ENCODE measurements around the gene TMEM130. TPM values are rescaled to one million over a fixed set of nuclear protein-coding genes. Genes with fewer than 3 reads are reported as not detected.

Gene TMEM130
- total RNA-seq, 2 experiments from 2014 or later = 0.39 TPM; not detected in 1

- Histone ChIP-seq H3K4me1 (ENCODE audit: insufficient read depth, low read length) (no peaks in the 10 kb centered on the region), H3K27ac (ENCODE audit: low read depth in 1 of 2, low read length in 2 of 2) (no peak overlapping the region), H3K27me3 (ENCODE audit: control insufficient read depth in 1 of 2, insufficient read depth in 2 of 2, low read length in 2 of 2) (no peaks in the 10 kb centered on the region), H3K36me3 (ENCODE audit: insufficient read depth, low read length) (peaks cover 86% of the 10 kb centered on the region), H3K9me3 (ENCODE audit: control insufficient read depth in 1 of 2, insufficient read depth in 1 of 2, low read length in 2 of 2) (no peaks in the 10 kb centered on the region), H3K4me3 (ENCODE audit: low read length) (no peak overlapping the region)
- intact Hi-C loops (cut with DNase I, micrococcal nuclease) = no loop called here
- CTCF ChIA-PET = no interaction called here
- H3K36me3 Mint-ChIP-seq (ENCODE audit: low read depth) = peaks cover 93% of the 10 kb centered on the region
- no peaks in the 10 kb centered on the region for H3K4me1 Mint-ChIP-seq (ENCODE audit: low read depth)
- no peak for ATAC-seq (ENCODE audit: poor library complexity)
- DNase-seq = no peak
- no peak overlapping the region for H3K4me3 Mint-ChIP-seq
- H3K9me3 Mint-ChIP-seq = no peaks in the 10 kb centered on the region
- H3K27ac Mint-ChIP-seq = no peak overlapping the region
- TF ChIP-seq, protein P1, sequence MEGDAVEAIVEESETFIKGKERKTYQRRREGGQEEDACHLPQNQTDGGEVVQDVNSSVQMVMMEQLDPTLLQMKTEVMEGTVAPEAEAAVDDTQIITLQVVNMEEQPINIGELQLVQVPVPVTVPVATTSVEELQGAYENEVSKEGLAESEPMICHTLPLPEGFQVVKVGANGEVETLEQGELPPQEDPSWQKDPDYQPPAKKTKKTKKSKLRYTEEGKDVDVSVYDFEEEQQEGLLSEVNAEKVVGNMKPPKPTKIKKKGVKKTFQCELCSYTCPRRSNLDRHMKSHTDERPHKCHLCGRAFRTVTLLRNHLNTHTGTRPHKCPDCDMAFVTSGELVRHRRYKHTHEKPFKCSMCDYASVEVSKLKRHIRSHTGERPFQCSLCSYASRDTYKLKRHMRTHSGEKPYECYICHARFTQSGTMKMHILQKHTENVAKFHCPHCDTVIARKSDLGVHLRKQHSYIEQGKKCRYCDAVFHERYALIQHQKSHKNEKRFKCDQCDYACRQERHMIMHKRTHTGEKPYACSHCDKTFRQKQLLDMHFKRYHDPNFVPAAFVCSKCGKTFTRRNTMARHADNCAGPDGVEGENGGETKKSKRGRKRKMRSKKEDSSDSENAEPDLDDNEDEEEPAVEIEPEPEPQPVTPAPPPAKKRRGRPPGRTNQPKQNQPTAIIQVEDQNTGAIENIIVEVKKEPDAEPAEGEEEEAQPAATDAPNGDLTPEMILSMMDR (IDR thresholded peaks at IDR 0.05) = no peak
- H3K27me3 Mint-ChIP-seq = no peaks in the 10 kb centered on the region
- POLR2A ChIA-PET = no interaction called here
Observed at GRCh38 chr7:98903246-98903645, 33.4 kb upstream of the TMEM130 start.

- no peaks in the 10 kb centered on the region for H3K9me3 Mint-ChIP-seq
- H3K27ac Mint-ChIP-seq = no peak overlapping the region
- no peaks in the 10 kb centered on the region for H3K4me1 ChIP-seq (ENCODE audit: insufficient read depth, low read length)
- DNase-seq = no peak
- no peak overlapping the region for H3K4me3 ChIP-seq (ENCODE audit: low read length)
- ATAC-seq (ENCODE audit: poor library complexity) = no peak
- peaks cover 93% of the 10 kb centered on the region for H3K36me3 Mint-ChIP-seq (ENCODE audit: low read depth)
- ChIA-PET CTCF (no interaction called here), POLR2A (no interaction called here)
- no peaks in the 10 kb centered on the region for H3K9me3 ChIP-seq (ENCODE audit: control insufficient read depth in 1 of 2, insufficient read depth in 1 of 2, low read length in 2 of 2)
- TF ChIP-seq, protein P1 (IDR thresholded peaks at IDR 0.05) = no peak
- no peaks in the 10 kb centered on the region for H3K4me1 Mint-ChIP-seq (ENCODE audit: low read depth)
- intact Hi-C loops (cut with DNase I, micrococcal nuclease) = no loop called here
- no peak overlapping the region for H3K27ac ChIP-seq (ENCODE audit: low read depth in 1 of 2, low read length in 2 of 2)
- H3K27me3 Mint-ChIP-seq = no peaks in the 10 kb centered on the region
- H3K36me3 ChIP-seq (ENCODE audit: insufficient read depth, low read length) = peaks cover 87% of the 10 kb centered on the region
- H3K27me3 ChIP-seq (ENCODE audit: control insufficient read depth in 1 of 2, insufficient read depth in 2 of 2, low read length in 2 of 2) = no peaks in the 10 kb centered on the region
- H3K4me3 Mint-ChIP-seq = no peak overlapping the region
Observed at GRCh38 chr7:98902523-98902922, 32.7 kb upstream of the TMEM130 start.

- Histone ChIP-seq H3K9me3 (ENCODE audit: control insufficient read depth in 1 of 2, insufficient read depth in 1 of 2, low read length in 2 of 2) (no peaks in the 10 kb centered on the region), H3K36me3 (ENCODE audit: insufficient read depth, low read length) (peaks cover 94% of the 10 kb centered on the region), H3K4me3 (ENCODE audit: low read length) (no peak overlapping the region), H3K27me3 (ENCODE audit: control insufficient read depth in 1 of 2, insufficient read depth in 2 of 2, low read length in 2 of 2) (no peaks in the 10 kb centered on the region), H3K27ac (ENCODE audit: low read depth in 1 of 2, low read length in 2 of 2) (no peak overlapping the region), H3K4me1 (ENCODE audit: insufficient read depth, low read length) (no peaks in the 10 kb centered on the region)
- POLR2A ChIA-PET = no interaction called here
- no peaks in the 10 kb centered on the region for H3K27me3 Mint-ChIP-seq
- CTCF ChIA-PET = no interaction called here
- intact Hi-C loops (cut with DNase I, micrococcal nuclease) = no loop called here
- ATAC-seq (ENCODE audit: poor library complexity) (no peak), DNase-seq (no peak)
- H3K4me3 Mint-ChIP-seq = no peak overlapping the region
- TF ChIP-seq, protein P1 (IDR thresholded peaks at IDR 0.05) = no peak
- no peaks in the 10 kb centered on the region for H3K4me1 Mint-ChIP-seq (ENCODE audit: low read depth)
- H3K9me3 Mint-ChIP-seq = no peaks in the 10 kb centered on the region
- peaks cover 96% of the 10 kb centered on the region for H3K36me3 Mint-ChIP-seq (ENCODE audit: low read depth)
- H3K27ac Mint-ChIP-seq = no peak overlapping the region
Observed at GRCh38 chr7:98900815-98901214, 31.0 kb upstream of the TMEM130 start.
